HepG2 (cell line): ENCODE data around the gene PLCB1. TPM values are rescaled to one million over a fixed set of nuclear protein-coding genes. Genes with fewer than 3 reads are reported as not detected.

Source experiments
- ATAC-seq: fragments of 200-7000 bp; cut with Tn5 transposase; 3 replicates; pipeline ENCODE4 v1.9.1; 2020; ENCODE audit warnings: mild to moderate bottlenecking, moderate library complexity
- BruUV-seq: library from RNA; stranded (reverse); fragments of 400-500 nt; replicated peaks from 2 replicates; lab custom pipeline; 2021; lab: Mats Ljungman, UMichigan
- CTCF ChIA-PET: fragments of 300-600 bp; formaldehyde crosslinking; extraction: SDS; loops from one replicate; lab custom pipeline; 2021; ENCODE audit warnings: low total read pairs, inconsistent platforms, low intra/inter-chr PET ratio; lab: Yijun Ruan, JAX
- POLR2A ChIA-PET: fragments of 350-600 bp; sonication (Branson Sonifier 250); formaldehyde crosslinking; loops from one replicate; lab custom pipeline; 2020; ENCODE audit warnings: antibody characterized with exemption, inconsistent platforms; lab: Yijun Ruan, JAX
- DNase-seq: peaks from one replicate; pipeline ENCODE4 v3.0.0-alpha.2; 2015; ENCODE audit warnings: low spot score
- FAIRE-seq: peaks from 3 replicates; lab custom pipeline; 2011; peaks lifted over from hg19 to GRCh38; lab: Jason Lieb, UNC
- H2AFZ ChIP-seq: one replicate; pipeline ENCODE4 v1.6.1; 2011; ENCODE audit warnings: low read length, inconsistent platforms
- H3K27ac ChIP-seq: fragments of 300-600 bp; 3 replicates; pipeline ENCODE4 v1.8.0; 2011; ENCODE audit warnings: mixed run types, mild to moderate bottlenecking, mixed read lengths, low read length, inconsistent platforms; ENCODE audit not compliant: insufficient read depth; ENCODE audit errors: extremely low read length
- H3K27me3 ChIP-seq, 2 experiments: fragments of 200-600 bp in 1 of 2; 2 replicates in 1 of 2; 3 replicates in 1 of 2; pipeline versions ENCODE4 v1.6.0 to v1.8.0; 2011; ENCODE audit warnings: low read length in 2 of 2, mild to moderate bottlenecking in 2 of 2, moderate library complexity in 2 of 2, inconsistent platforms in 1 of 2; ENCODE audit not compliant: insufficient read depth in 2 of 2, control insufficient read depth in 1 of 2
- H3K36me3 ChIP-seq, 2 experiments: fragments of 200-600 bp in 1 of 2; replicated peaks in 1 of 2; 2 replicates in 1 of 2; 3 replicates in 1 of 2; pipeline versions ENCODE4 v1.5.1 to v1.8.0; 2011; ENCODE audit warnings: low read length in 2 of 2, inconsistent platforms in 1 of 2; ENCODE audit not compliant: insufficient read depth in 2 of 2, control insufficient read depth in 1 of 2
- H3K4me1 ChIP-seq: 2 replicates; pipeline ENCODE4 v1.5.1; 2012; ENCODE audit warnings: low read length, inconsistent platforms; ENCODE audit not compliant: insufficient read depth
- H3K4me2 ChIP-seq: 2 replicates; pipeline ENCODE4 v1.6.0; 2011; ENCODE audit warnings: low read depth, low read length, inconsistent platforms
- H3K4me3 ChIP-seq, 3 experiments: fragments of 200-600 bp in 1 of 3; sonication (generic), shearing (Covaris generic) in 1 of 3; replicated peaks in 1 of 3; 2 replicates each; pipeline ENCODE4 v1.5.1; 2011 to 2016; ENCODE audit warnings: low read length in 3 of 3, inconsistent platforms in 2 of 3, low read depth in 2 of 3, mild to moderate bottlenecking in 2 of 3, control low read depth in 1 of 3, mixed read lengths in 1 of 3; ENCODE audit not compliant: insufficient read depth in 1 of 3
- H3K79me2 ChIP-seq: one replicate; pipeline ENCODE4 v1.6.1; 2011; ENCODE audit warnings: low read length, inconsistent platforms; ENCODE audit not compliant: insufficient read depth
- H3K9ac ChIP-seq: 2 replicates; pipeline ENCODE4 v1.6.0; 2011; ENCODE audit warnings: mild to moderate bottlenecking, low read depth, low read length, inconsistent platforms; ENCODE audit not compliant: insufficient read depth
- H3K9me3 ChIP-seq: 2 replicates; pipeline ENCODE4 v1.5.1; 2012; ENCODE audit warnings: mild to moderate bottlenecking, low read length
- H4K20me1 ChIP-seq: 2 replicates; pipeline ENCODE4 v1.6.0; 2011; ENCODE audit warnings: inconsistent platforms, mild to moderate bottlenecking, low read length, moderate library complexity; ENCODE audit not compliant: insufficient read depth
- BHLHE40 ChIP-seq: IDR thresholded peaks from 2 replicates; pipeline ENCODE4 v1.6.1; 2011; ENCODE audit warnings: low read length, improper control_type of control experiment
- NFE2L2 ChIP-seq: fragments of 150-350 bp; IDR thresholded peaks from 2 replicates; pipeline ENCODE4 v1.6.1; 2014; ENCODE audit warnings: low read length
- RBAK ChIP-seq: sonication (generic); formaldehyde crosslinking; IDR thresholded peaks from 2 replicates; pipeline ENCODE4 v1.5.1; 2020; ENCODE audit warnings: mild to moderate bottlenecking, missing genetic modification reagents
- ZNF234 ChIP-seq: sonication (generic); formaldehyde crosslinking; conservative IDR thresholded peaks from 2 replicates; pipeline ENCODE4 v1.5.1; 2020; ENCODE audit warnings: mild to moderate bottlenecking, missing genetic modification reagents
- WGBS: methylation state at CpG from one replicate; pipeline ENCODE4 v1.1.6; 2017; ENCODE audit warnings: low lambda C conversion rate; 5-methylcytosine and 5-hydroxymethylcytosine counted together
- in situ Hi-C: cut with HindIII; loops from 2 replicates; pipeline ENCODE4 v1.10.0; 2017; ENCODE audit warnings: low pct_unique_long_range_greater_than_20kb; ENCODE audit not compliant: extremely low pct_ligation_motif_present
- intact Hi-C: fragments of 100-400 bp; cut with micrococcal nuclease; formaldehyde crosslinking; loops from one replicate; pipeline ENCODE4 v1.10.0; 2022; ENCODE audit not compliant: unreplicated experiment
- polyA plus RNA-seq, 8 experiments: library from polyadenylated mRNA; depleted of rRNA in 3 of 8; stranded (reverse) in 7 of 8; unstranded in 1 of 8; fragments of >200 nt; fragmentation: Illumina TruSeq in 4 of 8; extraction: Trizol in 4 of 8; gene quantifications; 2 replicates each; pipeline versions ENCODE4 v1.2.1 to v1.2.3, GENCODE V29; 2011 to 2016; ENCODE audit warnings: low read depth in 4 of 8, missing spikeins in 1 of 8, mixed read lengths in 1 of 8; ENCODE audit not compliant: insufficient read depth in 1 of 8
- total RNA-seq, 5 experiments: library from RNA; depleted of rRNA; stranded (reverse); fragments of >200 nt; fragmentation: Illumina TruSeq; extraction: Trizol; gene quantifications; 2 replicates each; pipeline ENCODE4 v1.2.3, GENCODE V29; 2016; ENCODE audit warnings: low read depth in 1 of 5
- TF ChIP-seq, protein P1 (sequence below): sonication (generic); formaldehyde crosslinking; IDR thresholded peaks from 2 replicates; pipeline ENCODE4 v1.4.0; 2020; ENCODE audit warnings: missing genetic modification reagents, borderline replicate concordance

PLCB1 gene
- total and polyA plus RNA-seq, 2 of the 13 experiments (the other 11 are each of a cell fraction or from before 2014, with no cell fraction given), result 42.4 to 55.9 TPM

DNA sequence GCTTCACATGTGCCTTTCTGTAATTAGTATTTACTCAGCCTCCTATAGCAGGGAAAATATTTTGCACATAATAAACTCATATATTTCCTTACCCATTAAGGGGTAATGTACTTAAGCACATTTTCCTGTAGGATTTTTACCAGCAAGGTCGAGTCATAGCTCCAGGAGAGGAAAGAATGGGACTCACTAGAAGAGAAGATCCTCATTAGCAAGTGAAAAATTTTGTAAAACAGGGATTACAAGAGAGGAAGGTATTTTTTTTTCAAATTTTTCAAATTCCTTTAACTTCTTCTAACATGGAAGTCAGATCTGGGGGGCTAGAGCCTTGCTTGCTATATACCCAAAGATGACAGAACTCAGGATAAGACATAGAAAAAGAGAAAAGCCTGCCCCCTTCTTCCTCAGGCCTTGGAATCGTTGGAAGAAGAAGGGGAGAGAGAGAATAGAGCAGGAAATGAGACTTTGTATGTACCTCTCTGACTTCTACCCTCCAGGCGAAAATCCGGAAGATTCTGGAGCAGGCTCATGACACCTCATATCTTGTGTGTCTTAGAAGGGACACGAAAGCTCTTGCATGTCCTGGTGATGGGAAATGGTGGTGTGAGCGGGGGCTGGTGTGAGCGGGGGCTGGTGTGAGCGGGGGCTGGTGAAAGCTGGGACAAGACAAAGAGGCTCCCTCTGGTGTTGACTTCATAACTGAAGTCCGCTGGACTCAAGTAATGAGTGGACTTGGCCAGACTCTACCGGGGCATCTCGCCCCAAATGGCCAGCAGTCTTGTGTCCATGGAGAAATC lies 679.9 kb downstream of the PLCB1 start (continued):
- TF ChIP-seq, protein P1, sequence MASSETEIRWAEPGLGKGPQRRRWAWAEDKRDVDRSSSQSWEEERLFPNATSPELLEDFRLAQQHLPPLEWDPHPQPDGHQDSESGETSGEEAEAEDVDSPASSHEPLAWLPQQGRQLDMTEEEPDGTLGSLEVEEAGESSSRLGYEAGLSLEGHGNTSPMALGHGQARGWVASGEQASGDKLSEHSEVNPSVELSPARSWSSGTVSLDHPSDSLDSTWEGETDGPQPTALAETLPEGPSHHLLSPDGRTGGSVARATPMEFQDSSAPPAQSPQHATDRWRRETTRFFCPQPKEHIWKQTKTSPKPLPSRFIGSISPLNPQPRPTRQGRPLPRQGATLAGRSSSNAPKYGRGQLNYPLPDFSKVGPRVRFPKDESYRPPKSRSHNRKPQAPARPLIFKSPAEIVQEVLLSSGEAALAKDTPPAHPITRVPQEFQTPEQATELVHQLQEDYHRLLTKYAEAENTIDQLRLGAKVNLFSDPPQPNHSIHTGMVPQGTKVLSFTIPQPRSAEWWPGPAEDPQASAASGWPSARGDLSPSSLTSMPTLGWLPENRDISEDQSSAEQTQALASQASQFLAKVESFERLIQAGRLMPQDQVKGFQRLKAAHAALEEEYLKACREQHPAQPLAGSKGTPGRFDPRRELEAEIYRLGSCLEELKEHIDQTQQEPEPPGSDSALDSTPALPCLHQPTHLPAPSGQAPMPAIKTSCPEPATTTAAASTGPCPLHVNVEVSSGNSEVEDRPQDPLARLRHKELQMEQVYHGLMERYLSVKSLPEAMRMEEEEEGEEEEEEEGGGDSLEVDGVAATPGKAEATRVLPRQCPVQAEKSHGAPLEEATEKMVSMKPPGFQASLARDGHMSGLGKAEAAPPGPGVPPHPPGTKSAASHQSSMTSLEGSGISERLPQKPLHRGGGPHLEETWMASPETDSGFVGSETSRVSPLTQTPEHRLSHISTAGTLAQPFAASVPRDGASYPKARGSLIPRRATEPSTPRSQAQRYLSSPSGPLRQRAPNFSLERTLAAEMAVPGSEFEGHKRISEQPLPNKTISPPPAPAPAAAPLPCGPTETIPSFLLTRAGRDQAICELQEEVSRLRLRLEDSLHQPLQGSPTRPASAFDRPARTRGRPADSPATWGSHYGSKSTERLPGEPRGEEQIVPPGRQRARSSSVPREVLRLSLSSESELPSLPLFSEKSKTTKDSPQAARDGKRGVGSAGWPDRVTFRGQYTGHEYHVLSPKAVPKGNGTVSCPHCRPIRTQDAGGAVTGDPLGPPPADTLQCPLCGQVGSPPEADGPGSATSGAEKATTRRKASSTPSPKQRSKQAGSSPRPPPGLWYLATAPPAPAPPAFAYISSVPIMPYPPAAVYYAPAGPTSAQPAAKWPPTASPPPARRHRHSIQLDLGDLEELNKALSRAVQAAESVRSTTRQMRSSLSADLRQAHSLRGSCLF, result no peak
- TF ChIP-seq, all 625 proteins: peak for 4

DNA sequence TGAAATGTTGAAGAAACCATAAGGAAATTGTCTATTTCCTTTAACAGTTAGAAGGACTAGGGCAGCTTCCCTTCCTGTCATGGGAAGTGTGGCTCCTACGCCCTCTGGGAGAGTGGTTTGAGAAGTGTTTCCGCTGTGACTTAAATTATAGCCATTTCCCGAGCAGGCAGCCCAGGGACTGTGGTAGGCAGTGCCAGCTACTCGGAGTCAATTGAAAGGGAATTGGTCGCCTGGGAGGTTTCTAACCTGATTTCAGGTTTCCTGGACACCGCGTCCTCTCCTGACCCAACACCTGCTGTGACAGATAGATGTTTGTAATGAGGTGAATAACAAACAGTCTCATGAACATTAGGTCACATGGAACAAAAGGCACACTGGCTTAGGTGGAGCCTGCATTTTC lies 680.8 kb downstream of the PLCB1 start:
- FAIRE-seq (no peak), ATAC-seq (no peak), DNase-seq (no peak)
- no peak overlapping the region for H2AFZ ChIP-seq
- in situ Hi-C loops (no loop called here), intact Hi-C loops (no loop called here)
- H4K20me1 ChIP-seq, result no peaks in the 10 kb centered on the region
- ChIA-PET POLR2A (no interaction called here), CTCF (no interaction called here)
- 98% methylated on average over 7 of the region's 7 CpGs for WGBS
- no TSS peak for BruUV-seq
- H3K4me3 ChIP-seq, result no peak overlapping the region
- H3K27me3 ChIP-seq, result no peaks in the 10 kb centered on the region
- no peak overlapping the region for H3K4me2 ChIP-seq
- H3K36me3 ChIP-seq, result peaks cover 0 to 4% of the 10 kb centered on the region in 2 experiments; a peak in 1 of 5 replicates
- peaks cover 65% of the 10 kb centered on the region for H3K4me1 ChIP-seq
- no peak overlapping the region for H3K9ac ChIP-seq
- no peaks in the 10 kb centered on the region for H3K9me3 ChIP-seq
- no peaks in the 10 kb centered on the region for H3K79me2 ChIP-seq
- TF ChIP-seq ZNF234 (no peak), NFE2L2 (no peak), RBAK (CRISPR knock-in tag) (peak; percentile 88), BHLHE40 (no peak)
- H3K27ac ChIP-seq, result no peak overlapping the region
